Loucy (cell line): ENCODE data around the gene TOB2.

Experiments used
- H2AFZ ChIP-seq: fragments of 200-600 bp; sonication (generic); 2 replicates; pipeline ENCODE4 v1.6.0; 2016; ENCODE audit warnings: antibody characterized with exemption, mild to moderate bottlenecking, low read length, moderate library complexity
- H3F3A ChIP-seq: fragments of 200-600 bp; 2 replicates; pipeline ENCODE4 v1.6.0; 2016; ENCODE audit warnings: antibody characterized with exemption, low read depth, mild to moderate bottlenecking
- H3K27me3 ChIP-seq: fragments of 200-600 bp; sonication (generic); 2 replicates; pipeline ENCODE4 v1.6.1; 2014; ENCODE audit warnings: low read length, mild to moderate bottlenecking; ENCODE audit not compliant: insufficient read depth, poor library complexity, severe bottlenecking
- H3K36me3 ChIP-seq: fragments of 200-600 bp; sonication (generic); 2 replicates; pipeline ENCODE4 v1.6.1; 2016; ENCODE audit warnings: low read length; ENCODE audit not compliant: insufficient read depth
- H3K4me1 ChIP-seq: fragments of 200-600 bp; sonication (generic); 2 replicates; pipeline ENCODE4 v1.5.1; 2014; ENCODE audit warnings: low read length, mild to moderate bottlenecking; ENCODE audit not compliant: insufficient read depth, poor library complexity, severe bottlenecking
- H3K4me2 ChIP-seq: fragments of 200-600 bp; sonication (generic); 2 replicates; pipeline ENCODE4 v1.6.0; 2014; ENCODE audit warnings: antibody characterized with exemption, low read length, low read depth, mild to moderate bottlenecking; ENCODE audit not compliant: poor library complexity, severe bottlenecking
- H3K4me3 ChIP-seq: fragments of 200-600 bp; sonication (generic); 2 replicates; pipeline ENCODE4 v1.5.1; 2014; ENCODE audit warnings: low read length, mild to moderate bottlenecking, mixed read lengths; ENCODE audit not compliant: poor library complexity, severe bottlenecking
- H3K79me2 ChIP-seq: fragments of 200-600 bp; sonication (generic); 2 replicates; pipeline ENCODE4 v1.6.1; 2014; ENCODE audit warnings: low read length; ENCODE audit not compliant: insufficient read depth
- H3K9ac ChIP-seq: fragments of 200-600 bp; sonication (generic); 2 replicates; pipeline ENCODE4 v1.6.0; 2014; ENCODE audit warnings: mild to moderate bottlenecking, low read depth, low read length, moderate library complexity; ENCODE audit not compliant: poor library complexity, severe bottlenecking
- H3K9me2 ChIP-seq: fragments of 200-600 bp; sonication (generic); replicated peaks from 2 replicates; pipeline ENCODE4 v1.6.1; 2016; ENCODE audit warnings: low read depth, low read length, mixed read lengths
- H3K9me3 ChIP-seq: fragments of 200-600 bp; sonication (generic); 2 replicates; pipeline ENCODE4 v1.6.1; 2014; ENCODE audit warnings: mild to moderate bottlenecking, antibody characterized with exemption, low read length, low read depth; ENCODE audit not compliant: insufficient read depth
- H4K20me1 ChIP-seq: fragments of 200-600 bp; sonication (generic); 2 replicates; pipeline ENCODE4 v1.6.0; 2014; ENCODE audit warnings: antibody characterized with exemption, low read length, mild to moderate bottlenecking; ENCODE audit not compliant: insufficient read depth, poor library complexity, severe bottlenecking
- CTCF ChIP-seq: fragments of 200-600 bp; sonication (generic); conservative IDR thresholded peaks from 2 replicates; pipeline ENCODE4 v1.5.1; 2014; ENCODE audit warnings: mild to moderate bottlenecking, antibody characterized with exemption, low read length
- EZH2phosphoT487 ChIP-seq: fragments of 200-600 bp; IDR thresholded peaks from 2 replicates; pipeline ENCODE4 v1.6.1; 2018; ENCODE audit warnings: antibody characterized with exemption, mild to moderate bottlenecking, moderate library complexity, borderline replicate concordance

The TOB2 gene

GRCh38 chr22:41482319-41482935 lies 35.8 kb upstream of the TOB2 start:
- no peak for TF ChIP-seq EZH2phosphoT487
- TF ChIP-seq CTCF, result no peak
- Histone ChIP-seq H3K4me2 (no peak overlapping the region), H3K27me3 (no peaks in the 10 kb centered on the region), H3K4me3 (no peak overlapping the region), H3K9ac (no peak overlapping the region), H3K36me3 (no peaks in the 10 kb centered on the region), H3K9me2 (no peaks in the 10 kb centered on the region), H3K9me3 (no peaks in the 10 kb centered on the region), H3K4me1 (no peaks in the 10 kb centered on the region), H3K79me2 (peaks cover 77% of the 10 kb centered on the region), H2AFZ (no peak overlapping the region), H4K20me1 (peaks cover 8% of the 10 kb centered on the region), H3F3A (no peaks in the 10 kb centered on the region)

GRCh38 chr22:41481925-41482318 lies 35.3 kb upstream of the TOB2 start:
- H4K20me1 ChIP-seq, result peaks cover 8% of the 10 kb centered on the region

GRCh38 chr22:41481131-41481830 lies 34.7 kb upstream of the TOB2 start:
- Histone ChIP-seq H3K4me2 (no peak overlapping the region), H3K4me1 (no peaks in the 10 kb centered on the region), H3K9ac (no peak overlapping the region), H2AFZ (no peak overlapping the region), H3K9me2 (no peaks in the 10 kb centered on the region), H3K27me3 (no peaks in the 10 kb centered on the region), H3K79me2 (peaks cover 76% of the 10 kb centered on the region), H3K9me3 (no peaks in the 10 kb centered on the region), H4K20me1 (peaks cover 8% of the 10 kb centered on the region), H3K4me3 (no peak overlapping the region), H3F3A (no peaks in the 10 kb centered on the region), H3K36me3 (no peaks in the 10 kb centered on the region)
- TF ChIP-seq CTCF, result no peak
- no peak for TF ChIP-seq EZH2phosphoT487

More at GRCh38 chr22:41481925-41482318, 35.3 kb upstream of the TOB2 start:
- Histone ChIP-seq H3K36me3 (no peaks in the 10 kb centered on the region), H3F3A (no peaks in the 10 kb centered on the region), H3K9me2 (no peaks in the 10 kb centered on the region), H3K79me2 (peaks cover 74% of the 10 kb centered on the region), H3K4me1 (no peaks in the 10 kb centered on the region), H3K4me3 (no peak overlapping the region), H3K4me2 (no peak overlapping the region), H3K27me3 (no peaks in the 10 kb centered on the region), H2AFZ (no peak overlapping the region), H3K9ac (no peak overlapping the region), H3K9me3 (no peaks in the 10 kb centered on the region)
- TF ChIP-seq EZH2phosphoT487 (no peak), CTCF (no peak)
